ENCODE results near the gene ISM1.
"Not testable (repeated sequence)": the region's sequence is repeated elsewhere in the genome, so short reads cannot be mapped to it uniquely, and the experiment has no call there.

Gene ISM1

GRCh38 chr20:13222319-13222716, 1.2 kb downstream of the ISM1 start:
- FAIRE-seq: no peak

GRCh38 chr20:13223736-13224520, 2.9 kb downstream of the ISM1 start:
- FAIRE-seq: no peak

GRCh38 chr20:13226367-13226766, 5.3 kb downstream of the ISM1 start:
- no peak for FAIRE-seq

GRCh38 chr20:13228771-13229170, 7.7 kb downstream of the ISM1 start:
- FAIRE-seq: no peak

- no peak for FAIRE-seq
Measured at GRCh38 chr20:13229538-13229937, 8.5 kb downstream of the ISM1 start.

GRCh38 chr20:13231031-13231752, 10.1 kb downstream of the ISM1 start:
- no peak for FAIRE-seq

GRCh38 chr20:13232999-13233398, 11.9 kb downstream of the ISM1 start:
- FAIRE-seq: no peak

- FAIRE-seq: no peak
Measured at GRCh38 chr20:13234961-13235360, 13.9 kb downstream of the ISM1 start.

- not testable (repeated sequence) for FAIRE-seq
Measured at GRCh38 chr20:13236360-13236759, 15.3 kb downstream of the ISM1 start.

- FAIRE-seq: no peak
Measured at GRCh38 chr20:13236990-13237720, 16.1 kb downstream of the ISM1 start.

- no peak for FAIRE-seq
Measured at GRCh38 chr20:13238001-13238653, 17.1 kb downstream of the ISM1 start.

- no peak for FAIRE-seq
Measured at GRCh38 chr20:13243826-13244376, 22.8 kb downstream of the ISM1 start.

- FAIRE-seq: no peak
Measured at GRCh38 chr20:13245250-13245723, 24.2 kb downstream of the ISM1 start.

- FAIRE-seq: no peak
Measured at GRCh38 chr20:13249118-13249797, 28.2 kb downstream of the ISM1 start.

- FAIRE-seq: no peak
Measured at GRCh38 chr20:13249798-13250170, 28.7 kb downstream of the ISM1 start.

- FAIRE-seq: no peak
Measured at GRCh38 chr20:13250251-13250650, 29.2 kb downstream of the ISM1 start.

- FAIRE-seq: no peak
Measured at GRCh38 chr20:13251106-13251903, 30.2 kb downstream of the ISM1 start.

- no peak for FAIRE-seq
Measured at GRCh38 chr20:13251904-13252297, 30.8 kb downstream of the ISM1 start.

GRCh38 chr20:13255356-13255755, 34.3 kb downstream of the ISM1 start:
- no peak for FAIRE-seq

GRCh38 chr20:13256606-13257005, 35.5 kb downstream of the ISM1 start:
- FAIRE-seq: no peak

- no peak for FAIRE-seq
Measured at GRCh38 chr20:13259921-13260320, 38.8 kb downstream of the ISM1 start.
